ENCODE data around the gene DAPK3.
"Not testable (repeated sequence)": the region's sequence is repeated elsewhere in the genome, so short reads cannot be mapped to it uniquely, and the experiment has no call there.

The DAPK3 gene

GRCh38 chr19:4005436-4005835 lies 34.5 kb upstream of the DAPK3 start:
- DNase-seq (ENCODE audit: low read depth) = not testable (repeated sequence)

GRCh38 chr19:4000798-4001197 lies 29.9 kb upstream of the DAPK3 start:
- not testable (repeated sequence) for DNase-seq (ENCODE audit: low read depth)

- not testable (repeated sequence) for DNase-seq (ENCODE audit: low read depth)
Measured at GRCh38 chr19:3998667-3999412, 27.9 kb upstream of the DAPK3 start.

- DNase-seq (ENCODE audit: low read depth) = no peak
Measured at GRCh38 chr19:3995607-3996006, 24.7 kb upstream of the DAPK3 start.

GRCh38 chr19:3990815-3991117 lies 19.9 kb upstream of the DAPK3 start:
- no peak for DNase-seq (ENCODE audit: low read depth)

- DNase-seq (ENCODE audit: low read depth) = peak; percentile 71
Measured at GRCh38 chr19:3987619-3988371, 16.9 kb upstream of the DAPK3 start.

- no peak for DNase-seq (ENCODE audit: low read depth)
Measured at GRCh38 chr19:3986260-3987041, 15.6 kb upstream of the DAPK3 start.

- no peak for DNase-seq (ENCODE audit: low read depth)
Measured at GRCh38 chr19:3985643-3986259, 14.9 kb upstream of the DAPK3 start.

- DNase-seq (ENCODE audit: low read depth) = peak; percentile 85
Measured at GRCh38 chr19:3984908-3985642, 14.2 kb upstream of the DAPK3 start, which contains the start of gene EEF2. Gene EEF2, minus strand, starts transcription at chr19:3985463. Its CDS starts 83 bp downstream, at chr19:3985380.

- no peak for DNase-seq (ENCODE audit: low read depth)
Measured at GRCh38 chr19:3984584-3984907, 13.6 kb upstream of the DAPK3 start.

GRCh38 chr19:3983936-3984583 lies 13.2 kb upstream of the DAPK3 start:
- DNase-seq (ENCODE audit: low read depth) = no peak

GRCh38 chr19:3983542-3983914 lies 12.6 kb upstream of the DAPK3 start:
- DNase-seq (ENCODE audit: low read depth) = no peak

GRCh38 chr19:3982701-3983541 lies 12.0 kb upstream of the DAPK3 start:
- no peak for DNase-seq (ENCODE audit: low read depth)

GRCh38 chr19:3981736-3982681 lies 11.1 kb upstream of the DAPK3 start:
- no peak for DNase-seq (ENCODE audit: low read depth)

GRCh38 chr19:3981373-3981735 lies 10.5 kb upstream of the DAPK3 start:
- DNase-seq (ENCODE audit: low read depth) = no peak

GRCh38 chr19:3980353-3981251 lies 9.7 kb upstream of the DAPK3 start:
- no peak for DNase-seq (ENCODE audit: low read depth)

GRCh38 chr19:3979674-3980352 lies 8.9 kb upstream of the DAPK3 start:
- DNase-seq (ENCODE audit: low read depth) = no peak

GRCh38 chr19:3979289-3979673 lies 8.4 kb upstream of the DAPK3 start:
- DNase-seq (ENCODE audit: low read depth) = no peak

All from stimulated activated CD8-positive, alpha-beta memory T cell treated with anti-CD3 and anti-CD28 coated beads, Interleukin-15, amount 100 ng/mL, for 24 hours (primary cell).